HG02588 (cell line): ENCODE data around the gene ZNF138.
"Not testable (repeated sequence)": the region's sequence is repeated elsewhere in the genome, so short reads cannot be mapped to it uniquely, and the experiment has no call there.

Experiments used
- ATAC-seq: cut with Tn5 transposase; IDR thresholded peaks from one replicate; pipeline ENCODE4 v1.9.1; 2021; ENCODE audit warnings: mild to moderate bottlenecking, moderate library complexity; ENCODE audit not compliant: unreplicated experiment

Gene ZNF138

GRCh38 chr7:64794171-64794844, at the start of gene ZNF138:
ZNF138 (plus strand) TSS chr7:64794428; CDS start chr7:64794569, 141 bp downstream.
- ATAC-seq, result peak; percentile 100

GRCh38 chr7:64744680-64745079, 49.5 kb upstream of the ZNF138 start:
- ATAC-seq, result no peak

GRCh38 chr7:64747802-64748201, 46.4 kb upstream of the ZNF138 start:
- ATAC-seq, result no peak

- ATAC-seq, result no peak
These were observed 41.2 kb upstream of the ZNF138 start for GRCh38 chr7:64753032-64753431.

- ATAC-seq, result no peak
These were observed 38.4 kb upstream of the ZNF138 start for GRCh38 chr7:64755865-64756264.

- ATAC-seq, result no peak
These were observed 36.1 kb upstream of the ZNF138 start for GRCh38 chr7:64758151-64758550.

GRCh38 chr7:64768824-64769223, 25.4 kb upstream of the ZNF138 start:
- no peak for ATAC-seq

- no peak for ATAC-seq
These were observed 19.9 kb upstream of the ZNF138 start for GRCh38 chr7:64774204-64774842.

- no peak for ATAC-seq
These were observed 18.9 kb upstream of the ZNF138 start for GRCh38 chr7:64775289-64775688.

GRCh38 chr7:64784842-64785241, 9.4 kb upstream of the ZNF138 start:
- not testable (repeated sequence) for ATAC-seq

- no peak for ATAC-seq
These were observed 6.9 kb upstream of the ZNF138 start for GRCh38 chr7:64787295-64787694.

GRCh38 chr7:64789241-64789640, 5.0 kb upstream of the ZNF138 start:
- ATAC-seq, result not testable (repeated sequence)

GRCh38 chr7:64793106-64793755, 997 bp upstream of the ZNF138 start:
- no peak for ATAC-seq

- no peak for ATAC-seq
These were observed 948 bp downstream of the ZNF138 start for GRCh38 chr7:64795176-64795575.

- not testable (repeated sequence) for ATAC-seq
These were observed 4.9 kb downstream of the ZNF138 start for GRCh38 chr7:64799169-64799568.

- no peak for ATAC-seq
These were observed 8.5 kb downstream of the ZNF138 start for GRCh38 chr7:64802699-64803098.

GRCh38 chr7:64807731-64808365, 13.6 kb downstream of the ZNF138 start:
- ATAC-seq, result no peak

GRCh38 chr7:64811767-64812166, 17.5 kb downstream of the ZNF138 start:
- no peak for ATAC-seq

- ATAC-seq, result no peak
These were observed 36.7 kb downstream of the ZNF138 start for GRCh38 chr7:64830926-64831325.

- ATAC-seq, result no peak
These were observed 37.9 kb downstream of the ZNF138 start for GRCh38 chr7:64832136-64832535.

GRCh38 chr7:64834989-64835388, 40.8 kb downstream of the ZNF138 start:
- no peak for ATAC-seq

GRCh38 chr7:64835856-64836255, 41.6 kb downstream of the ZNF138 start:
- not testable (repeated sequence) for ATAC-seq
